ENCODE data around the gene GHR. TPM values are rescaled to one million over a fixed set of nuclear protein-coding genes. Genes with fewer than 3 reads are reported as not detected.
"Not testable (repeated sequence)": the region's sequence is repeated elsewhere in the genome, so short reads cannot be mapped to it uniquely, and the experiment has no call there.

Gene GHR
- total RNA-seq, 2 experiments from 2014 or later: not detected

DNA sequence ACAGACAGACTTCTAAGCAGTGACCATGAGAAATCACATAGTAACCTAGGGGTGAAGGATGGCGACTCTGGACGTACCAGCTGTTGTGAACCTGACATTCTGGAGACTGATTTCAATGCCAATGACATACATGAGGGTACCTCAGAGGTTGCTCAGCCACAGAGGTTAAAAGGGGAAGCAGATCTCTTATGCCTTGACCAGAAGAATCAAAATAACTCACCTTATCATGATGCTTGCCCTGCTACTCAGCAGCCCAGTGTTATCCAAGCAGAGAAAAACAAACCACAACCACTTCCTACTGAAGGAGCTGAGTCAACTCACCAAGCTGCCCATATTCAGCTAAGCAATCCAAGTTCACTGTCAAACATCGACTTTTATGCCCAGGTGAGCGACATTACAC, 295.4 kb downstream of the GHR start:
- Mint-ChIP-seq H3K4me3 (peak overlapping the region; percentile 24), H3K27ac (peak overlapping the region; percentile 80), H3K27me3 (peaks cover 11% of the 10 kb centered on the region), H3K4me1 (peaks cover 47% of the 10 kb centered on the region), H3K9me3 (no peaks in the 10 kb centered on the region), H3K36me3 (ENCODE audit: low read depth) (no peaks in the 10 kb centered on the region)
- ChIA-PET CTCF (interaction anchor here (0.7 to 1.7 kb wide), 4 partner anchors 26 to 171 kb away, joined by 3 to 8 read pairs (median 5); no protein-coding TSS in a partner anchor), POLR2A (interaction anchor here (0.6 to 1.5 kb wide), 10 partner anchors 26 to 1881 kb away, joined by 3 to 6 read pairs (median 4); partner anchors contain the start of genes CCDC152 and ZNF131)
- DNase-seq: peak; percentile 64

DNA sequence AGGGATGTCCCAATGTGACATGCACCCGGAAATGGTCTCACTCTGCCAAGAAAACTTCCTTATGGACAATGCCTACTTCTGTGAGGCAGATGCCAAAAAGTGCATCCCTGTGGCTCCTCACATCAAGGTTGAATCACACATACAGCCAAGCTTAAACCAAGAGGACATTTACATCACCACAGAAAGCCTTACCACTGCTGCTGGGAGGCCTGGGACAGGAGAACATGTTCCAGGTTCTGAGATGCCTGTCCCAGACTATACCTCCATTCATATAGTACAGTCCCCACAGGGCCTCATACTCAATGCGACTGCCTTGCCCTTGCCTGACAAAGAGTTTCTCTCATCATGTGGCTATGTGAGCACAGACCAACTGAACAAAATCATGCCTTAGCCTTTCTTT, 295.8 kb downstream of the GHR start:
- CTCF ChIA-PET: interaction anchor here (1.5 to 1.7 kb wide), 2 partner anchors 26 to 48 kb away, joined by 6 to 8 read pairs; no protein-coding TSS in a partner anchor
- H3K4me1 Mint-ChIP-seq: peaks cover 47% of the 10 kb centered on the region
- peak overlapping the region; percentile 80 for H3K27ac Mint-ChIP-seq
- peak; percentile 41 for DNase-seq
- peak overlapping the region; percentile 24 for H3K4me3 Mint-ChIP-seq
- no peaks in the 10 kb centered on the region for H3K9me3 Mint-ChIP-seq
- POLR2A ChIA-PET: interaction anchor here (0.6 to 1.5 kb wide), 10 partner anchors 26 to 1881 kb away, joined by 3 to 6 read pairs (median 4); partner anchors contain the start of genes CCDC152 and ZNF131
- peaks cover 12% of the 10 kb centered on the region for H3K27me3 Mint-ChIP-seq
- no peaks in the 10 kb centered on the region for H3K36me3 Mint-ChIP-seq (ENCODE audit: low read depth)

DNA sequence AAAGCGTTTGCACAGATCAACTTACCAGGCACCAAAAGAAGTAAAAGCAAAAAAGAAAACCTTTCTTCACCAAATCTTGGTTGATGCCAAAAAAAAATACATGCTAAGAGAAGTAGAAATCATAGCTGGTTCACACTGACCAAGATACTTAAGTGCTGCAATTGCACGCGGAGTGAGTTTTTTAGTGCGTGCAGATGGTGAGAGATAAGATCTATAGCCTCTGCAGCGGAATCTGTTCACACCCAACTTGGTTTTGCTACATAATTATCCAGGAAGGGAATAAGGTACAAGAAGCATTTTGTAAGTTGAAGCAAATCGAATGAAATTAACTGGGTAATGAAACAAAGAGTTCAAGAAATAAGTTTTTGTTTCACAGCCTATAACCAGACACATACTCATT, 297.0 kb downstream of the GHR start:
- H3K4me3 Mint-ChIP-seq: peak overlapping the region; percentile 45
- H3K27ac Mint-ChIP-seq: peak overlapping the region; percentile 81
- H3K27me3 Mint-ChIP-seq: peaks cover 9% of the 10 kb centered on the region
- no peaks in the 10 kb centered on the region for H3K9me3 Mint-ChIP-seq
- POLR2A ChIA-PET: no interaction called here
- H3K36me3 Mint-ChIP-seq (ENCODE audit: low read depth): no peaks in the 10 kb centered on the region
- DNase-seq: peak; percentile 54
- CTCF ChIA-PET: interaction anchor here (2.6 kb wide), 1 partner anchor 25 kb away, joined by 11 read pairs; no protein-coding TSS in a partner anchor
- peaks cover 47% of the 10 kb centered on the region for H3K4me1 Mint-ChIP-seq

DNA sequence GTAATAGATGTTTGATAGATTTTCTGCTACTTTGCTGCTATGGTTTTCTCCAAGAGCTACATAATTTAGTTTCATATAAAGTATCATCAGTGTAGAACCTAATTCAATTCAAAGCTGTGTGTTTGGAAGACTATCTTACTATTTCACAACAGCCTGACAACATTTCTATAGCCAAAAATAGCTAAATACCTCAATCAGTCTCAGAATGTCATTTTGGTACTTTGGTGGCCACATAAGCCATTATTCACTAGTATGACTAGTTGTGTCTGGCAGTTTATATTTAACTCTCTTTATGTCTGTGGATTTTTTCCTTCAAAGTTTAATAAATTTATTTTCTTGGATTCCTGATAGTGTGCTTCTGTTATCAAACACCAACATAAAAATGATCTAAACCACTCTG, 298.2 kb downstream of the GHR start:
- Mint-ChIP-seq H3K27ac (peak overlapping the region; percentile 41), H3K36me3 (ENCODE audit: low read depth) (no peaks in the 10 kb centered on the region), H3K4me1 (peaks cover 42% of the 10 kb centered on the region), H3K4me3 (no peak overlapping the region), H3K27me3 (peaks cover 22% of the 10 kb centered on the region), H3K9me3 (no peaks in the 10 kb centered on the region)
- no peak for DNase-seq
- ChIA-PET POLR2A (interaction anchor here (0.9 kb wide), 1 partner anchor 229 kb away, joined by 3 read pairs; no protein-coding TSS in a partner anchor), CTCF (interaction anchor here (0.9 to 2.6 kb wide), 3 partner anchors 24 to 666 kb away, joined by 3 to 11 read pairs (median 7); no protein-coding TSS in a partner anchor)

DNA sequence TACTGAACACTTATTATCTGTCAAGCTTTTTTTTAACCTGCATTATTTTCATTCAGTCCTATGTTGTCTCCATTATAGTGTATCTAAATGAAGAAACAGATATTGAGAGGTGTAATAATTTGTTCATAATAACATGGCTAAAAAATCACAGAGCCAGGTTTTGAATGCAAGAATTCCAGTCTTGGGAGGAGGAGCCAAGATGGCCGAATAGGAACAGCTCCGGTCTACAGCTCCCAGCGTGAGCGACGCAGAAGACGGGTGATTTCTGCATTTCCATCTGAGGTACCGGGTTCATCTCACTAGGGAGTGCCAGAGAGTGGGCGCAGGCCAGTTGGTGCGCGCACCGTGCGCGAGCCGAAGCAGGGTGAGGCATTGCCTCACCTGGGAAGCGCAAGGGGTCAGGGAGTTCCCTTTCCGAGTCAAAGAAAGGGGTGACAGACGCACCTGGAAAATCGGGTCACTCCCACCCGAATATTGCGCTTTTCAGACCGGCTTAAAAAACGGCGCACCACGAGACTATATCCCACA, 311.4 kb downstream of the GHR start:
- H3K36me3 Mint-ChIP-seq (ENCODE audit: low read depth); H3K9me3 Mint-ChIP-seq; DNase-seq; H3K4me1 Mint-ChIP-seq; H3K27me3 Mint-ChIP-seq; H3K4me3 Mint-ChIP-seq; H3K27ac Mint-ChIP-seq; CTCF ChIA-PET; POLR2A ChIA-PET: not testable (repeated sequence)

DNA sequence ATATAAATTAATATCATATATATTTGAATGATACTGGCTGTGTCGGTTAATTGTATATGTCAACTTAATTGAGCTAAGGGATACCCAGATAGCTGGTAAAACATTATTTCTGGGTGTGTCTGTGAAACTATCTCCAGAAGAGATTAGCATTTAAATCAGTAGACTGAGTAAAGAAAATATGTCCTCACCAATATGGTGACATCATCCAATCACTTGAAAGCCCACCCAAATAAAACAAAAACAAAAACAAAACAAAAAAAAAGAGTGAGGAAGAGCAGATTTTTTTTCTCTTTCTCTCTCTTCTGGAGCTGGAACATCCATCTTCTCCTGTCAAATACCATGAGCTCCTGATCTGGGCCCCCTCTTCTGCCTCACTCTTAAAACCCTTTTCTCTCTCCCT, 317.7 kb downstream of the GHR start:
- no peak overlapping the region for H3K27ac Mint-ChIP-seq
- H3K27me3 Mint-ChIP-seq: peaks cover 1% of the 10 kb centered on the region
- DNase-seq: no peak
- H3K4me1 Mint-ChIP-seq: no peaks in the 10 kb centered on the region
- no peak overlapping the region for H3K4me3 Mint-ChIP-seq
- POLR2A ChIA-PET: no interaction called here
- H3K36me3 Mint-ChIP-seq (ENCODE audit: low read depth): no peaks in the 10 kb centered on the region
- peaks cover 2% of the 10 kb centered on the region for H3K9me3 Mint-ChIP-seq
- CTCF ChIA-PET: interaction anchor here (1.4 kb wide), 1 partner anchor 149 kb away, joined by 6 read pairs; no protein-coding TSS in a partner anchor

DNA sequence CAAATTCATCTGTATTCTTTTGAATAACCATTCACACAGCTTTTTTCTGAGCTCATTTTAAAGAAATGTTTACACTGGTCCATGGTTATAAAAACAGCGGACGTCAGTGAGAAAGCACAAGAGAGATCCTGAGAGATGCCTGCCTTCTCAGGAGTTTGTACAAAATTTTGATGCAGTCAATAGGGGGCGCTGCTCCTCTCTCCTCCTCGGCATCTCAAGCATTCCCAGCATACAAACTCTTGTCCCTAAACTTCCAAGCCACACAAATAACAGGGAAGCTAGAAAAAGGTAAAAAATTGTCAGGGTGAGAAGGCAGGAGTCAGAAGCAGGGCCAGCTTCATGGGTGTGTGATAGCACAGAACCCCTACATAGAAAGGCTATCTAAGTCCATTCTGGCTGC, 322.2 kb downstream of the GHR start:
- peaks cover 9% of the 10 kb centered on the region for H3K4me1 Mint-ChIP-seq
- ChIA-PET POLR2A (interaction anchor here (0.6 kb wide), 1 partner anchor 11 kb away, joined by 3 read pairs; the partner anchor contains the start of gene CCDC152), CTCF (interaction anchor here (1.2 to 2.9 kb wide), 4 partner anchors 16 to 27 kb away, joined by 3 to 11 read pairs (median 6); no protein-coding TSS in a partner anchor)
- H3K36me3 Mint-ChIP-seq (ENCODE audit: low read depth): no peaks in the 10 kb centered on the region
- DNase-seq: no peak
- peaks cover 2% of the 10 kb centered on the region for H3K9me3 Mint-ChIP-seq
- H3K27ac Mint-ChIP-seq: no peak overlapping the region
- H3K27me3 Mint-ChIP-seq: peaks cover 1% of the 10 kb centered on the region
- no peak overlapping the region for H3K4me3 Mint-ChIP-seq

DNA sequence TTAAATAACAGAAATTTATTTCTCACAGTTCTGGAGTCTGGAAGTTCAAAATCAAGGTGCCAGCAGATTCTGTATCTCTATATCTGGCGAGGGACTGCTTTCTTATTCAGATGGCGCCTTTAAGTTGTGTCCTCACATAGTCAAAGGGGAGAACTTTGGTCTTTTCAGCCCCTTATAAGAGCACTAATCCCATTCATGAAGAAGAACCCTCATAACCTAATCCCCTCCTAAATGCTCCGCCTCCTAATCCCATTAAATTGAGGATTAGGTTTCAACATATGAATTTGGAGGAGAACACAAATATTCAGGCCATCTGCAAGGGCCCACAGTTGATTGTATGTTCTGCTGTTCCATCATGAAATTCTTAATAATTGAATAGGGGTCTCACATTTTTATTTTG, 322.6 kb downstream of the GHR start:
- Mint-ChIP-seq H3K36me3 (ENCODE audit: low read depth) (no peaks in the 10 kb centered on the region), H3K9me3 (peaks cover 2% of the 10 kb centered on the region)

DNA sequence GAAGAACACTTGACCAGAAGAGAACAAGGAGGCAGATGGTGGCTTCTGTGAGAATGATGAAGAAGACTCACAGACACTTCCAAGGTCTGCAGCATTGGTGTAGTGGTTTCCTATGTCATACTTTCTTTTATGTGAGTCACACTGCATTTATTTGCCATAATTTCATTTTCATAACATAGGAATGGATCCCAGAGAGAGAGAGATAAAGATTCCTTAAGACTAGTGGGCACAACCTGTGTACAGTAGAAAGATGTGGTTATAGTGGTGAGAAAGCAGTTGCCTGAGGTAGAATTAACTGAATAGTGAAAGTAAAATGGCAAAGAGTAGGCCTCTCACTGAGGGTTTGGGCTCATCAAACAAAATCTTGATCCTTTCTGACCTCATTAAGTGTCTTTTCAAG, 325.8 kb downstream of the GHR start:
- Mint-ChIP-seq H3K4me3 (no peak overlapping the region), H3K9me3 (no peaks in the 10 kb centered on the region), H3K36me3 (ENCODE audit: low read depth) (no peaks in the 10 kb centered on the region), H3K27me3 (no peaks in the 10 kb centered on the region), H3K27ac (no peak overlapping the region), H3K4me1 (peaks cover 9% of the 10 kb centered on the region)
- no peak for DNase-seq
- POLR2A ChIA-PET: no interaction called here
- CTCF ChIA-PET: no interaction called here

More for the DNA sequence above, 322.6 kb downstream of the GHR start:
- no peak overlapping the region for H3K4me3 Mint-ChIP-seq
- no peak for DNase-seq
- POLR2A ChIA-PET: no interaction called here
- peaks cover 1% of the 10 kb centered on the region for H3K27me3 Mint-ChIP-seq
- CTCF ChIA-PET: interaction anchor here (1.2 to 2.9 kb wide), 4 partner anchors 17 to 27 kb away, joined by 3 to 11 read pairs (median 6); no protein-coding TSS in a partner anchor
- peaks cover 9% of the 10 kb centered on the region for H3K4me1 Mint-ChIP-seq
- H3K27ac Mint-ChIP-seq: no peak overlapping the region

DNA sequence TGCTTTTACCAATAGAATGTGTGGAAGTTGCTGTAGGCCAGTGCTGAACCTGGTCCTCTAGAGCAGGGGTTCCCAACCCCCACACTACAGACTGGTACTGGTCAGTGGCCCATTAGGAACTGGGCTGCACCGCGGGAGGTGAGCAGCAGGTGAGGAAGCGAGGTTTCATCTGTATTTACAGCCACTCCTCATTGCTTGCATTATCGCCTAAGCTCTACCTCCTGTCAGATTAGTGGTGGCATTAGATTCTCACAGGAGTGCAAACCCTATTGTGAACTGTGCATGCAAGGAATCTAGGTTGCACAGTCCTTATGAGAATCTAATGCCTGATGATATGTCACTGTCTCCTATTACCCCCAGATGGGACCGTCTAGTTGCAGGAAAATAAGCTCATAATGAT, 327.3 kb downstream of the GHR start:
- Mint-ChIP-seq H3K9me3 (no peaks in the 10 kb centered on the region), H3K36me3 (ENCODE audit: low read depth) (no peaks in the 10 kb centered on the region), H3K4me1 (peaks cover 9% of the 10 kb centered on the region), H3K27me3 (no peaks in the 10 kb centered on the region), H3K27ac (no peak overlapping the region), H3K4me3 (no peak overlapping the region)
- DNase-seq: no peak
- CTCF ChIA-PET: no interaction called here
- POLR2A ChIA-PET: interaction anchor here (0.7 kb wide), 1 partner anchor 32 kb away, joined by 4 read pairs; no protein-coding TSS in a partner anchor

DNA sequence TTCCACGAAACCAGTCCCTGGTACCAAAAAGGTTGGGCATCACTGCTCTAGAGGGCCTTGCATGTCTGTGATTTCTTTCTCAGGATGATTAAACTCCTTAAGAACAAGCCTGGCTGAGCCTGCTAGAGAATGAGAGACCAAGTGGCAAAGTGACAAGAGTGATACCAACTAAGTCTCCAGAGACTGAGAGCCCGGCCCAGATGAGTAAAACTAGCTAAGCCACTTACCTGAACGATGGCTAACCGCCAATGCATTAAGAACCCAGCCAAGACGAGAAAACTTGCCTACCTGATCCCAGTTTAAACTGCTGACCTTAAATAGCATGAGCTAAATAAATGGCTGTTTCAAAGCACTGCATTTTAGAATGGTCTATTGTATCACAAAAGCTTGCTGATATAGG, 327.8 kb downstream of the GHR start:
- no peaks in the 10 kb centered on the region for H3K9me3 Mint-ChIP-seq
- H3K27me3 Mint-ChIP-seq: no peaks in the 10 kb centered on the region
- no peak for DNase-seq
- ChIA-PET POLR2A (interaction anchor here (0.7 kb wide), 1 partner anchor 32 kb away, joined by 4 read pairs; no protein-coding TSS in a partner anchor), CTCF (no interaction called here)
- no peaks in the 10 kb centered on the region for H3K36me3 Mint-ChIP-seq (ENCODE audit: low read depth)
- H3K4me3 Mint-ChIP-seq: no peak overlapping the region
- H3K4me1 Mint-ChIP-seq: peaks cover 9% of the 10 kb centered on the region
- no peak overlapping the region for H3K27ac Mint-ChIP-seq

DNA sequence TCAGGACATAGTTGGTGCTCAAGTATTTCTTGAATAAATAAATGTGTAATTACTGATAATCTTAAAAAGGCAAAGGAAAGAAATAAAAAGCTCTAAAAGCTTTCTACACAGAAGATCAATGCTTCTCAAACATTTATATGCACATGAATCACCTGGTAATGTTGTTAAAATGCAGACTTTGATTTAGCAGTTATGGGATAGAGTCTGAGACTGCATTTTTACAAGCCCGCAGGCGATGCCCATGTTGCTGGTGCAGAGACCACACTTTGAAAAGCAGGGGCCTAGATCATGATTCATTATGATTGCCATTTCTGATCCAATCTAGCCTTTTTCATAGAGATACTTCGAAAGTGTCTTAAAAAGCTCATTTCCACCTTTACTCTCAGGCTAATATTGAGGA, 329.9 kb downstream of the GHR start:
- CTCF ChIA-PET: interaction anchor here (0.9 kb wide), 1 partner anchor 35 kb away, joined by 3 read pairs; no protein-coding TSS in a partner anchor
- H3K27ac Mint-ChIP-seq: no peak overlapping the region
- POLR2A ChIA-PET: interaction anchor here (0.9 kb wide), 1 partner anchor 34 kb away, joined by 3 read pairs; no protein-coding TSS in a partner anchor

More for the DNA sequence above, 329.9 kb downstream of the GHR start:
- H3K27me3 Mint-ChIP-seq: peaks cover 10% of the 10 kb centered on the region
- H3K4me3 Mint-ChIP-seq: no peak overlapping the region
- DNase-seq: no peak
- H3K9me3 Mint-ChIP-seq: no peaks in the 10 kb centered on the region
- peaks cover 20% of the 10 kb centered on the region for H3K4me1 Mint-ChIP-seq
- H3K36me3 Mint-ChIP-seq (ENCODE audit: low read depth): no peaks in the 10 kb centered on the region
